Motor neuron (in vitro differentiated cells): ENCODE data around the gene UVRAG. TPM values are rescaled to one million over a fixed set of nuclear protein-coding genes. Genes with fewer than 3 reads are reported as not detected.
A peak's percentile ranks its signal among the peaks of the same experiment; 100 is the strongest.
"Not testable (repeated sequence)": the region's sequence is repeated elsewhere in the genome, so short reads cannot be mapped to it uniquely, and the experiment has no call there.

Source experiments
- ATAC-seq, 8 experiments: fragments of 200-7000 bp; cut with Tn5 transposase; replicated peaks in 6 of 8; 2 replicates each; pipeline ENCODE4 v1.8.0; 2021; ENCODE audit warnings: mild to moderate bottlenecking in 8 of 8, moderate library complexity in 8 of 8
- H3K27ac ChIP-seq, 2 donors: fragments of 250-450 bp; sonication (Bioruptor Pico); 2 replicates each; pipeline ENCODE4 v1.9.0; 2021; ENCODE audit warnings: antibody characterized with exemption in 2 of 2, mild to moderate bottlenecking in 2 of 2, moderate library complexity in 1 of 2
- H3K4me1 ChIP-seq, 2 donors: fragments of 250-450 bp; sonication (Bioruptor Pico); replicated peaks in 1 of 2; 2 replicates each; pipeline ENCODE4 v1.6.1; 2021; ENCODE audit warnings: antibody characterized with exemption in 2 of 2, mild to moderate bottlenecking in 2 of 2, moderate library complexity in 1 of 2
- H3K4me3 ChIP-seq, 5 donors: fragments of 250-450 bp; sonication (Bioruptor Pico); 2 replicates each; pipeline ENCODE4 v1.9.0; 2021; ENCODE audit warnings: antibody characterized with exemption in 5 of 5, mild to moderate bottlenecking in 5 of 5, moderate library complexity in 4 of 5
- WGBS, 10 experiments: fragments of 450-650 bp; shearing (Covaris generic); methylation state at CpG; one replicate each; pipeline ENCODE4 v1.0.0; 2022; 5-methylcytosine and 5-hydroxymethylcytosine counted together
- in situ Hi-C, 9 experiments: fragments of 400-800 bp; cut with MboI; loops; one replicate each; pipeline ENCODE4 v1.15.0; 2021; ENCODE audit warnings: low sequenced_read_pairs in 9 of 9, low pct_unique_long_range_greater_than_20kb in 2 of 9; ENCODE audit not compliant: unreplicated experiment in 9 of 9
- total RNA-seq, 8 experiments: library from RNA; unstranded; fragments of 300-600 nt; gene quantifications; 2 replicates each; pipeline versions ENCODE4 v1.2.3 to v1.2.4, GENCODE V29; 2022

Gene UVRAG
- total RNA-seq, 8 experiments from 2014 or later, result 17.2 to 24.4 (median 19.6) TPM

DNA sequence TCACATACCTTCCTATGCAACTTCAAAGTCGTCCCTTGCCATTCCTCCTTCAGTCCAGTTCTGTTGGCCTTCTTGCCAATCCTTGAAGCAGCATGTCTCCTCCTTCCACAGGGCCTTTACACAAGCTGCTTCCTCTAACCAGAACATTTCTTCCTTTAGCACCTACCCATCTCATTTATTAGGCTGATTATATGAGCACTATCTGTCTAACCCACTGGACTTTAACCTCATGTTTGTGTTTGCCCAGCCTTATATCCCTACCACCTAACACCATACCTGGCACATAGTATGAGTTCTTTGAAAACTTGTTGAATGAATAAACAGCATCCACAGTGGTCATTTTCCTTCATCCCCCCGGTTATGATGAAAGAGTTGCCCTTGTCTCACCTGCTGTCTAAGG is 236.9 kb downstream of the UVRAG start:
- WGBS, 10 experiments, result 83 to 100% (median 100%) methylated on average over 1 to 2 of the region's 2 CpGs; no CpG with 5 or more reads in 1 of the 10 experiments
- ATAC-seq, result no peak
- Histone ChIP-seq H3K27ac (no peak overlapping the region), H3K4me1 (no peaks in the 10 kb centered on the region), H3K4me3 (no peak overlapping the region)
- in situ Hi-C loops, result no loop called here

DNA sequence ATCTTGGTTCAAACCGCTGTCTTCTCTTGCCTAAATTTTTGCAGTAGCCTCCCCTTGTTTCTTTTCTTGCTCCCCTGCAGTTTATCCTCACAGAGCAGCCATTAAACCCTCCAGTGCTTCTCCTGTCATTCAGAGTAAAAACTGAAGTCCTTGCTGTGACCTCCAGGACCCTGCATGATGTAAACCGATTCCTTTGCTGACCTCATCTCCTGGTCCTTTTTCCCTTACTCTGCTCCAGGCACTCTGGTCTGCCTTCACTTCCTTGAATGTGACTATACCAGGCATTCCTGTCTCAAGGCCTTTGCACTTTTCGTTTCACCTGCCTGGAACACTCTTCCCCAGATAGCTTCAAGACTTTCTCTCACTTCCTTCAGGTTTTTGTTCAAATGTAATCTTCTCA is 239.3 kb downstream of the UVRAG start:
- 90 to 100% (median 100%) methylated on average over 1 to 3 of the region's 3 CpGs; no CpG with 5 or more reads in 2 of the 10 experiments for WGBS, 10 experiments
- in situ Hi-C loops, result no loop called here
- Histone ChIP-seq H3K4me1 (no peaks in the 10 kb centered on the region), H3K27ac (no peak overlapping the region), H3K4me3 (no peak overlapping the region)
- no peak for ATAC-seq

DNA sequence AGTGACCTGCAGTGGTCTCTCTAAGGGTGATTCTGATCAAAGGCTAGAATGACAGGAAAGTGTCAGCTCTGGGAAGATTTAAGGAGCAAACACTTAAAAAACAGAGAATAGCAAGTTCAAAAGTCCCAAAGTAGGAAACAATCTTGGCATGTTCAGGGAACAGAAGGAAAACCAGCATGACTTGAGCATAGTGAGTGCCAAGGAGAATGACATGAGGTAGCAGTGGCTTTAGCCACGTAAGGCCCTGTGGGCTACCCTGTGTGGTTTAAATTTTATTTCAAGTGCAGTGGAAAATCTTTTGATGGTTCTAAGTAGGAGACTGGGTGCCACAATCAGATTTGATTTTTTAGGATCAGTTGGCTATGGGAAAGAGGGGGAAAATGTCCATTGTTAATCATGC is 241.9 kb downstream of the UVRAG start:
- ATAC-seq, result no peak
- Histone ChIP-seq H3K27ac (no peak overlapping the region), H3K4me1 (no peaks in the 10 kb centered on the region), H3K4me3 (no peak overlapping the region)
- in situ Hi-C loops, result no loop called here
- WGBS, 10 experiments, result 60 to 100% (median 94%) methylated on average over 1 of the region's 1 CpG; no CpG with 5 or more reads in 2 of the 10 experiments

DNA sequence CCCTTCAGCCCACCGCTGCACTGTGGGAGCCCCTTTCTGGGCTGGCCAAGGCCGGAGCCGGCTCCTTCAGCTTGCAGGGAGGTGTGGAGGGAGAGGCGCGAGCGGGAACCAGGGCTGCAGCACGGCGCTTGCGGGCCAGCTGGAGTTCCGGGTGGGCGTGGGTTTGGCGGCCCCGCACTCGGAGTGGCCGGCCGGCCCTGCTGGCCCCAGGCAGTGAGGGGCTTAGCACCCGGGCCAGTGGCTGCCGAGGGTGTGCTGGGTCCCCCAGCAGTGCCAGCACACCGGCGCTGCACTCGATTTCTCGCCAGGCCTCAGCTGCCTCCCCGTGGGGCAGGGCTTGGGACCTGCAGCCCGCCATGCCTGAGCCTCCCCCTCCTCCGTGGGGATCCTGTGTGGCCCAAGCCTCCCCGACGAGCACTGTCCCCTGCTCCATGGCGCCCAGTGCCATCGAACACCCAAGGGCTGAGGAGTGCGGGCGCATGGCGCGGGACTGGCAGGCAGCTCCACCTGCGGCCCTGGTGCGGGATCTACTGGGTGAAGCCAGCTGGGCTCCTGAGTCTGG is 245.5 kb downstream of the UVRAG start:
- ATAC-seq, H3K4me3 ChIP-seq, H3K4me1 ChIP-seq, H3K27ac ChIP-seq, in situ Hi-C loops: not testable (repeated sequence)
- 100% methylated on average over 2 of the region's 35 CpGs; no CpG with 5 or more reads in 9 of the 10 experiments for WGBS, 10 experiments

DNA sequence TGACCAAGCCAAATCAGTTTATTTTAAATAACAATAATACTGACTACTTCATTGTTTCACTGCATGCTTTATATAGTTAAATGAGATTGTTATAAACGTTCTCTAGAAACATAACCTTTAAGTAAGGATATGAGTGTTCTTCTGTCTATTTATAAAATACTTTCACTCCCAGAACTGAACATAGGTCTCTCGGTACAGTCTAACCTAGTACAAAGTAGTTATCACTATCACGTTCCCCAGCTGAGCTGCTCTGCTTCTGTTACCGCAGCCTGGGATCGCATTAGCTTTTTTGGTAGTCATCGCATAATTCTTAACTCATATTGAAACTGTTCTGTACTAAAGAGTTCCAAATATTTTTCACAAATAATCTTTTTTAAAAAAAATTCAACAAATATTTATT is 247.7 kb downstream of the UVRAG start:
- 57 to 100% (median 87%) methylated on average over 1 to 6 of the region's 6 CpGs; no CpG with 5 or more reads in 1 of the 10 experiments for WGBS, 10 experiments
- no peak overlapping the region for H3K27ac ChIP-seq
- H3K4me3 ChIP-seq, result no peak overlapping the region
- ATAC-seq, result no peak
- H3K4me1 ChIP-seq, result no peaks in the 10 kb centered on the region
- in situ Hi-C loops, result no loop called here

DNA sequence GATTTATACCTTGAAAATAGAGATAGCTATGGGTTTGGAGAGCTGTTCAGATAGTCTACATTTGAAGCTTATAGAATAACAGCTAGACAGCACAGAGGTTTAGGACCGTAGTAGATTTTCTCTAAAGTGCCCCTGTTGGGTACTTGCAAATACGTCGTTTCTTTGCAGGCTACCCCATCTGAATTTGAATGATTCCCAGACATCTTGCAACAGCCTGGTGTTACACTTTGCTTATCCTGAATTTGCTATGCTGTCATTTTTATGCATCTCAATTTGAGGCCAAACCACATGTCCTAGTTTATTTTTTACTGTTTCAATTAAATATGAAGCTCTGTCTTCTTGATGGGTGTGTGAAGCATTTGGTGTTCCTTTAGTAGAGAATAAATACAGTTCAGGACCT is 249.2 kb downstream of the UVRAG start:
- Histone ChIP-seq H3K27ac (no peak overlapping the region), H3K4me3 (no peak overlapping the region), H3K4me1 (no peaks in the 10 kb centered on the region)
- in situ Hi-C loops, result no loop called here
- ATAC-seq, result peak in 2 of 8 experiments; percentile 51 to 65
- WGBS, 10 experiments, result 0 to 100% (median 48%) methylated on average over 1 to 3 of the region's 3 CpGs; no CpG with 5 or more reads in 1 of the 10 experiments

DNA sequence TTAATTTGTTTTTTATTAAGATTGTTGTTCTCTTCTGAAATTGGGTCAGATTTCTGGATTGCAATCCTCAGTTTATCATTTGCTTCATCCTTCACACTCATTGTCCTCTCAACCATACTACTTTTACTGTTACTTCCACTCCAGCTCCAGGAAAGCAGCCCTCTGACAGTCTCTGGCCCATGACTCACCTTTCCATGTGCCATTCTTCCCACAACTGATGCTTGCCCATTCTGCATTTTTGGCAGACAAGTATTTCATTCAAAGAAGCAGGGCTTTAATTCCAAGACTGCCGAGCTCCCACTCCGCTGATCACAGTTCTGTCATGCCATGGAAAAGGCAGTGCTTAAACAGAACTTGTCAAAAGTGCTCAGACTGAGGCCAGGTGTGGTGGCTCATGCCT is 252.1 kb downstream of the UVRAG start:
- H3K4me3 ChIP-seq, result no peak overlapping the region
- peak in 1 of 8 experiments; percentile 29 for ATAC-seq
- H3K27ac ChIP-seq, result no peak overlapping the region
- in situ Hi-C loops, result no loop called here
- 93 to 100% (median 97%) methylated on average over 1 to 2 of the region's 2 CpGs; no CpG with 5 or more reads in 6 of the 10 experiments for WGBS, 10 experiments
- no peaks in the 10 kb centered on the region for H3K4me1 ChIP-seq

DNA sequence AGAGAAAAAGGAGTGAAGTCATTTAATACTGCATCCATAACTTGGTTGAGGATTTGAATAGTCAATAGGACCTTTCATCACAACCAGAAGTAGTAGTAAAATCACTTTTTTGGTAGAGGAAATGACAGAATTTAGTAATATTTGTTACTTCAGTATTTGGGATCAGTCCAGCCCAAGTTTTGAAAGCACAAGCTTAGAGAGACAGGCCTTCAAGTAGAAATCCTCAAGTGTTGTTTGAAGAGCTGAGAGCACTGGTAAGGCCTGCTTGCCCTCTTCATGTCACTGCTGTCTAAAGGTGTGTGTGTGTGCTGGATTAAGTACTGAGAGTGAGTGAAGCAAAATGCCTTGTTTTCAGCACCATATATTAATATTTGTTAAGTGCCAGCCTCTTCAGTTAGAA is 254.0 kb downstream of the UVRAG start:
- ATAC-seq, result no peak
- peaks cover 0 to 12% of the 10 kb centered on the region in 2 donors for H3K4me1 ChIP-seq
- in situ Hi-C loops, result no loop called here

DNA sequence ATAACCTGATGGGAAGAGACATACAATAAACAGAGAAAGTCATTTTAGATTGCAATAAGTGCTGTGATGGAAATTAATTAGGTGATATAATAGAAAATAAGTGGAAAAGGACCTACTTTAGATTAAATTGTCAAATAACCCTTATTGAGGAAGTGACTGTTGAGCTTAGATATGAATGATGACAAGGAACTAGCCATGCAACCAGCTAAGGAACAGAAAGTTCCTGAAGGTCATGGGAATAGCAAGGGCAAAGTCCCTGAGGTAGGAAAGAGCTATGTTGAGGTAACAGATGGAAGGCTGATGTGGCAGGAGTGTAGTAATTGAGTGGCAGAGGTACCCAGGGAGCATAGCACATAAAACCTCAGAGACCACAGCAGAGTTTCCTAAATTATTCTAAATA is 256.1 kb downstream of the UVRAG start:
- peaks cover 0 to 18% of the 10 kb centered on the region in 2 donors for H3K4me1 ChIP-seq
- in situ Hi-C loops, result no loop called here
- no peak overlapping the region for H3K27ac ChIP-seq
- H3K4me3 ChIP-seq, result no peak overlapping the region
- no peak for ATAC-seq

More for the DNA sequence above, 254.0 kb downstream of the UVRAG start:
- Histone ChIP-seq H3K27ac (no peak overlapping the region), H3K4me3 (no peak overlapping the region)

DNA sequence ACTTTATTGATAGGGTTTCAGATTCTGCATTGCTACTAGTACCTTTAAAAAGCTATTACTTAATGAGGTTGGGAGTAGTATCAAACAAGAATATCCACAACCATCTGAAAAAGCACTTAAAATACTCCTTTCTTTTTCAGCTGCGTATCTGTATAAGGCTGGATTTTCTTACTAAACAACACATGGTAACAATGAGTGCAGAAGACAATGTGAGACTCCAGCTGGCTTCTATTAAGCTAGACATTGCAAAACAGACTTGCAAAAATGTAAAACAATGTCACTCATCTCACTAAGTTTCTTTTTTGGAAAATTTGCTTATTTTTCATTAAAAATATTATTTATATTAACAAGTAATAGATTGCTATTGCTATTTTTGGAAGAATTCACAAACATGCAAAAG is 258.7 kb downstream of the UVRAG start:
- WGBS, 10 experiments, result 7 to 100% (median 57%) methylated on average over 1 of the region's 1 CpG; no CpG with 5 or more reads in 4 of the 10 experiments
- Histone ChIP-seq H3K27ac (no peak overlapping the region), H3K4me1 (peaks cover 0 to 18% of the 10 kb centered on the region in 2 donors), H3K4me3 (no peak overlapping the region)
- in situ Hi-C loops, result no loop called here
- peak in 3 of 8 experiments; percentile 27 to 81 (median 72) for ATAC-seq

DNA sequence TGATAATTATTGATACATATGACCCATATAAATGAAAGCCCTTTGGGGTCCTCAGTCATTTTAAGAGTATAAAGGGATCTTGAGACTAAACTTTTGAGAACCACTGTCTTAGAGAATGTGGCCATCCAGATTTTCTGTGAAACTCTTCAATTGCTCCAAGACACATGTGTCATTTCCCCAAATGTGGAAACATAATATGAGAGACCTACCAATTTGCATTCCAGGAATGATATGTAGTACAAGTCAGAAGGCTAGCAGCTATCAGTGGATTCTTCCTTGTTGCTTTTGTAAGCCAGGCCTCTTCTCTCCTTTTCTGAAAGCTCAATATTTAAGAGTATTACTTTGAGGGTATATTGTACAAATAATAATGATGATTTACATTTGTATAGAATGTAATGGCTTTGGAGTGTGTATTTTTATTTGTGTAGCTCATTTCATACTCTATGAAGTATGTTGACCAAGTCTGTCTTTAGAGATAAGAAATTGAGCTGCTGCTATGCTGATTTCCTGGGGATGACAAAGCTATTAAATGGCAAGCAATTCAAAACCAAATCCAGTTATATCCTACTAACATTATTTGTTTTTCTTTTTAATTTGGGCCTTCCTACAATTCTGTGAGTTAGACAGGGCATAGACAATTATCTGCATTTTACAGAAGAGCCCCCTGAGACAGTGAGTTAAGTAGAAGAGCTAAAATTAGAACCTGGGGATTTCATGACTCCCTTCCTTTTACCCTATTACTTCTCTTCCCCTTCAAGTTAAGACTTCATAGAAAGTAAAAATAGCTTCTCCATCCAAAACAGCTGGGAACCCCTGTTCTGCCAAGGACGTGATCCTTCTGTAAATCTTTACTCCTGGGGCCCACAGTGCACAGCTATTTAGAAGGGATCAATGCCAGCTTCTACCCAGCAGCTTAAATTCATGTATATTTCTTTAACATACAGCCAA is 259.4 kb downstream of the UVRAG start:
- WGBS, 10 experiments, result 20 to 100% (median 80%) methylated on average over 1 of the region's 1 CpG; no CpG with 5 or more reads in 3 of the 10 experiments
- Histone ChIP-seq H3K4me3 (no peak overlapping the region), H3K27ac (no peak overlapping the region), H3K4me1 (peaks cover 0 to 18% of the 10 kb centered on the region in 2 donors)
- in situ Hi-C loops, result no loop called here
- peak in 3 of 8 experiments; percentile 41 to 84 (median 60) for ATAC-seq

DNA sequence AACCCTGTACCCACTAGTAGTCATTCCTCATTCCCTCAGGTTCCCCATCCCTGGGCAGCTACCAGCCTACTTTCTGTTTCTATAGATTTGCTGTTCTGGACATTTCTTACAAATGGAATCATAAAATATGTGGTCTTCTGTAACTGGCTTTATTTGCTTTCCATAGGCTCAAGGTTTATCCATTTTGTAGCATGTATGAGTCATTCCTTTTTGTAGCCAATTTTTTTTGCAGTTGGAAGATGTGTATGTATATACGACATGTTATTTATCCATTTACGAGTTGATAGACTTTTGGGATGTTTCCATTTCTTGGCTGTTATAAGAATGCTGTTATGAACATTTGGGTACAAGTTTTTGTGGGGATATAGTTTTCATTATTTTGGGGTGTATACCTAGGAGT is 260.7 kb downstream of the UVRAG start:
- WGBS, 10 experiments, result 88 to 100% (median 96%) methylated on average over 1 to 2 of the region's 2 CpGs; no CpG with 5 or more reads in 2 of the 10 experiments
- in situ Hi-C loops, result no loop called here
- no peak for ATAC-seq

DNA sequence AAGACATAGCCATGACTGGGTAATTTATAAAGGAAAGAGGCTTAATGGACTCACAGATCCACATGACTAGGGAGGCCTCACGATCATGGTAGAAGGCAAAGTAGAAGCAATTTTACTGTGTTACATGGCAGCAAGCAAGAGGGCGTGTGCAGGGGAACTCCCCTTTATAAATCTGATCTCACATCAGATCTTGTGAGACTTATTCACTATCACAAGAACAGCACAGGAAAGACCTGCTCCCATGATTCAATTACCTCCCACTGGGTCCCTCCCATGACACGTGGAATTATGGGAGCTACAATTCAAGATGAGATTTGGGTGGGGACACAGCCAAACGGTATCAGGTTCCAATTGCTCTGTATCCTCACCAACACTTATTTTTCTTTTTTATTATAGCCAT is 261.2 kb downstream of the UVRAG start:
- H3K27ac ChIP-seq, in situ Hi-C loops, H3K4me3 ChIP-seq: not testable (repeated sequence)
- peaks cover 0 to 18% of the 10 kb centered on the region in 2 donors for H3K4me1 ChIP-seq
- peak in 1 of 8 experiments; percentile 22 for ATAC-seq
- 89 to 100% (median 95%) methylated on average over 1 to 4 of the region's 4 CpGs; no CpG with 5 or more reads in 1 of the 10 experiments for WGBS, 10 experiments

More for the DNA sequence above, 260.7 kb downstream of the UVRAG start:
- Histone ChIP-seq H3K27ac (no peak overlapping the region), H3K4me1 (peaks cover 0 to 18% of the 10 kb centered on the region in 2 donors), H3K4me3 (no peak overlapping the region)
